Activated CD8-positive, alpha-beta T cell treated with anti-CD3 and anti-CD28 coated beads for 36 hours (primary cell): ENCODE data around the gene CYP4F3. TPM values are rescaled to one million over a fixed set of nuclear protein-coding genes. Genes with fewer than 3 reads are reported as not detected.

Experiments
- ATAC-seq: fragments of 200-7000 bp; cut with Tn5 transposase; one replicate; pipeline ENCODE4 v1.10.0; 2021; ENCODE audit warnings: mild to moderate bottlenecking, moderate library complexity
- CTCF ChIA-PET: fragments of 350-600 bp; sonication (Branson Sonifier 250); formaldehyde crosslinking; loops from one replicate; lab custom pipeline; 2021; ENCODE audit warnings: antibody characterized with exemption; lab: Charles Lee
- POLR2A ChIA-PET: fragments of 350-600 bp; sonication (Branson Sonifier 250); formaldehyde crosslinking; loops from one replicate; lab custom pipeline; 2021; ENCODE audit warnings: antibody characterized with exemption; lab: Charles Lee
- DNase-seq: peaks from one replicate; pipeline ENCODE4 v3.0.0-alpha.2; 2020
- H3K27ac Mint-ChIP-seq: one replicate; pipeline ENCODE4 v1.8.0; 2021; ENCODE audit warnings: mild to moderate bottlenecking, mixed read lengths
- H3K27me3 Mint-ChIP-seq: one replicate; pipeline ENCODE4 v1.8.0; 2021; ENCODE audit warnings: mixed read lengths
- H3K36me3 Mint-ChIP-seq: one replicate; pipeline ENCODE4 v1.8.0; 2021; ENCODE audit warnings: low read depth, mixed read lengths
- H3K4me1 Mint-ChIP-seq: one replicate; pipeline ENCODE4 v1.8.0; 2021; ENCODE audit warnings: low read depth, mixed read lengths
- H3K4me3 Mint-ChIP-seq: one replicate; pipeline ENCODE4 v1.8.0; 2021; ENCODE audit warnings: mild to moderate bottlenecking, moderate library complexity, mixed read lengths
- H3K9me3 Mint-ChIP-seq: one replicate; pipeline ENCODE4 v1.8.0; 2021; ENCODE audit warnings: mixed read lengths
- intact Hi-C: fragments of 100-400 bp; cut with micrococcal nuclease; formaldehyde crosslinking; loops from one replicate; pipeline ENCODE4 v1.10.0; 2022
- total RNA-seq, 2 experiments: library from RNA; stranded (reverse); gene quantifications; one replicate each; pipeline ENCODE4 v1.2.3, GENCODE V29; 2021
- TF ChIP-seq, protein P1 (sequence below): fragments of 200-600 bp; IDR thresholded peaks from one replicate; pipeline ENCODE4 v1.8.0; 2022; ENCODE audit warnings: antibody characterized with exemption, mild to moderate bottlenecking

CYP4F3 gene
- total RNA-seq, 2 experiments from 2014 or later: 0.16 TPM

DNA sequence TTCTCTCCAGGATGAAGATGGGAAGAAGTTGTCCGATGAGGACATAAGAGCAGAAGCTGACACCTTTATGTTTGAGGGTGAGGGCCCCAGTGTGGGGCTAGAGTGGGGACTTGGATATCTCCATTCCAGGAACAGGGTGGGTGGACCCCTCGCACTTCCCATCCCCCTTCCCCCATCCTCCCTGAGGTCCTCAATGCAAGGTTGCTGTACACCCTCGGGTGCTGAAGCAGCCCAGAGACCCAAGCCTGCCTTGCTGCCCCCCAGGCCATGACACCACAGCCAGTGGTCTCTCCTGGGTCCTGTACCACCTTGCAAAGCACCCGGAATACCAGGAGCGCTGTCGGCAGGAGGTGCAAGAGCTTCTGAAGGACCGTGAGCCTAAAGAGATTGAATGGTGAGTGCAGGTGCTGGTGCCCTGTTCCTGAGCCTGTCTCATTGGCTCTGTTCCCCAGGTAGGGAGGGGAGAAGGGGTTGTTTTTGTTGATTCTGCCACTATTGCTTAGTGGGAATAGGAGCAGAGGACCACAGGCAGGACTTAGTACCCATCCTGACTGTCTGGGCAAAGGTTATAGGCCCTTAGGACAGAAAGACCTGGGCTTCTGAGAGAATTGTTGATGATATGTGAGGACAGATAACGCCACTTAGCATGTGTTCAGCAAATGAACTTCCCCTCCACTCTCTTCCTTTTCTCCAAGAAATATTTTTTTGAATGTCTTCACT is 12.0 kb downstream of the CYP4F3 start:
- no peaks in the 10 kb centered on the region for H3K36me3 Mint-ChIP-seq
- H3K4me3 Mint-ChIP-seq: no peak overlapping the region
- DNase-seq (no peak), ATAC-seq (no peak)
- H3K27me3 Mint-ChIP-seq: peaks cover 27% of the 10 kb centered on the region
- intact Hi-C loops: no loop called here
- no peaks in the 10 kb centered on the region for H3K9me3 Mint-ChIP-seq
- no peak overlapping the region for H3K27ac Mint-ChIP-seq
- TF ChIP-seq, protein P1, sequence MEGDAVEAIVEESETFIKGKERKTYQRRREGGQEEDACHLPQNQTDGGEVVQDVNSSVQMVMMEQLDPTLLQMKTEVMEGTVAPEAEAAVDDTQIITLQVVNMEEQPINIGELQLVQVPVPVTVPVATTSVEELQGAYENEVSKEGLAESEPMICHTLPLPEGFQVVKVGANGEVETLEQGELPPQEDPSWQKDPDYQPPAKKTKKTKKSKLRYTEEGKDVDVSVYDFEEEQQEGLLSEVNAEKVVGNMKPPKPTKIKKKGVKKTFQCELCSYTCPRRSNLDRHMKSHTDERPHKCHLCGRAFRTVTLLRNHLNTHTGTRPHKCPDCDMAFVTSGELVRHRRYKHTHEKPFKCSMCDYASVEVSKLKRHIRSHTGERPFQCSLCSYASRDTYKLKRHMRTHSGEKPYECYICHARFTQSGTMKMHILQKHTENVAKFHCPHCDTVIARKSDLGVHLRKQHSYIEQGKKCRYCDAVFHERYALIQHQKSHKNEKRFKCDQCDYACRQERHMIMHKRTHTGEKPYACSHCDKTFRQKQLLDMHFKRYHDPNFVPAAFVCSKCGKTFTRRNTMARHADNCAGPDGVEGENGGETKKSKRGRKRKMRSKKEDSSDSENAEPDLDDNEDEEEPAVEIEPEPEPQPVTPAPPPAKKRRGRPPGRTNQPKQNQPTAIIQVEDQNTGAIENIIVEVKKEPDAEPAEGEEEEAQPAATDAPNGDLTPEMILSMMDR: no peak
- CTCF ChIA-PET: no interaction called here
- H3K4me1 Mint-ChIP-seq: no peaks in the 10 kb centered on the region
- POLR2A ChIA-PET: no interaction called here

GRCh38 chr19:15656467-15656866 is 15.8 kb downstream of the CYP4F3 start:
- Mint-ChIP-seq H3K27ac (no peak overlapping the region), H3K4me1 (no peaks in the 10 kb centered on the region), H3K36me3 (no peaks in the 10 kb centered on the region), H3K27me3 (peaks cover 33% of the 10 kb centered on the region), H3K9me3 (no peaks in the 10 kb centered on the region), H3K4me3 (no peak overlapping the region)
- ATAC-seq (no peak), DNase-seq (no peak)
- ChIA-PET POLR2A (no interaction called here), CTCF (no interaction called here)
- TF ChIP-seq, protein P1: no peak
- intact Hi-C loops: no loop called here

DNA sequence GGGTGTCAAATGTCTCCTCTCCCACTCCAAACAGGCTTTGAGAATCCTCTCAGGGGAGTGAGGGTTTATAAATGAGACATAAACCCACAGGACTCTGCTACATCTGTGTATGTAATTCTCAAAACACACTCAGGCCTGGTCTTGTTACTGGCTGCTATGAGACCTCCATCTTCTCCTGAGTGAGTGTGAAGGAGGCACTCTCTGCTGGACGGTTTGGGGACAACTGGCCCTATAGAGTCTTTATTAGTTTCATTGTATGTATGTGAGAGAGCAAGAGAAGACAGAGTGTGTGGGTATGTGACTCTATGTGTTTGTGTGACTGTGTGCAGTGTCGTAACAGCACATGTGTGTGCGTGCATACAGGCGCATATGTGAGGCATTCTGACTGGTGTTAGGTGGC is 22.6 kb downstream of the CYP4F3 start:
- Mint-ChIP-seq H3K4me1 (no peaks in the 10 kb centered on the region), H3K36me3 (no peaks in the 10 kb centered on the region), H3K27ac (no peak overlapping the region), H3K9me3 (no peaks in the 10 kb centered on the region), H3K4me3 (no peak overlapping the region), H3K27me3 (peaks cover 16% of the 10 kb centered on the region)
- ChIA-PET CTCF (no interaction called here), POLR2A (no interaction called here)
- no peak for ATAC-seq
- TF ChIP-seq, protein P1: no peak
- intact Hi-C loops: no loop called here
- DNase-seq: no peak

DNA sequence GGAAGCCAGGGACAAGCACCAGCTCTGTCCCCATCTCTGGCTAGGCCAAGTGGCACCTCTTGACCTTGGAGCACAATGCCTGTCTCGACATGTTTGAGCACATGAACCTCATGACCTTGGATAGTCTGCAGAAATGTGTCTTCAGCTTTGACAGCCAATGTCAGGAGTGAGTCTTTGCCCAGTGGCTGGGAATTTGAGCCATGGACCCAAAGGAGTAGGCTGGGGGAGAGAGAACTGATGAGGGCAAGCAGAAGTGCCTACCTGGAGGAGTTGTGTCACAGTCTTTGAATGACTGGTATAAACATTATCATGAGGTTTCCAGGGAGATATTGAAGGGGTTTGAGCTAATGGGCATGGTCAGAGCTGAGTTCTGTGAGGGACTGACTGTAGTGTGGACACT is 25.5 kb downstream of the CYP4F3 start:
- no peak overlapping the region for H3K27ac Mint-ChIP-seq

DNA sequence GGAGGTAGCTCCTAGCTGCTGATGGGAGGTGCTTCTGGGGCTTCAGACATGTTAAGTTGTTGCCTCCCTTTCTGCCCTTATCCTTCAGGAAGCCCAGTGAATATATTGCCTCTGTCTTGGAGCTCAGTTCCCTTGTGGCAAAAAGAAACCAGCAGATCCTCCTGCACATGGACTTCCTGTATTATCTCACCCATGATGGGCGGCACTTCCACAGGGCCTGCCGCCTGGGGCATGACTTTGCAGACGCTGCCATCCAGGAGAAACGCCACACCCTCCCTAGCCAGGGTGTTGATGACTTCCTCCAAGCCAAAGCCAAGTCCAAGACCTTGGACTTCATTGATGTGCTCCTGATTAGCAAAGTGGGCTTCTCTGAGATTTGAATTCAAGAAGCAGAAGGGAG is 26.2 kb downstream of the CYP4F3 start:
- CTCF ChIA-PET: interaction anchor here (0.7 kb wide), 1 partner anchor 305 kb away, joined by 3 read pairs; no protein-coding TSS in a partner anchor
- H3K27ac Mint-ChIP-seq: no peak overlapping the region
- no peaks in the 10 kb centered on the region for H3K4me1 Mint-ChIP-seq
- no peak for ATAC-seq
- no peak overlapping the region for H3K4me3 Mint-ChIP-seq
- peaks cover 8% of the 10 kb centered on the region for H3K27me3 Mint-ChIP-seq
- no peaks in the 10 kb centered on the region for H3K9me3 Mint-ChIP-seq
- POLR2A ChIA-PET: interaction anchor here (0.9 kb wide), 1 partner anchor 35 kb away, joined by 3 read pairs; no protein-coding TSS in a partner anchor
- TF ChIP-seq, protein P1: no peak
- DNase-seq: no peak
- no peaks in the 10 kb centered on the region for H3K36me3 Mint-ChIP-seq
- intact Hi-C loops: no loop called here

More for the DNA sequence above, 25.5 kb downstream of the CYP4F3 start:
- ATAC-seq: no peak
- TF ChIP-seq, protein P1: no peak
- H3K36me3 Mint-ChIP-seq: no peaks in the 10 kb centered on the region
- H3K9me3 Mint-ChIP-seq: no peaks in the 10 kb centered on the region
- no peak for DNase-seq
- H3K4me3 Mint-ChIP-seq: no peak overlapping the region
- POLR2A ChIA-PET: interaction anchor here (0.9 kb wide), 2 partner anchors 35 to 204 kb away, joined by 3 read pairs; no protein-coding TSS in a partner anchor
- CTCF ChIA-PET: interaction anchor here (0.7 kb wide), 1 partner anchor 305 kb away, joined by 3 read pairs; no protein-coding TSS in a partner anchor
- peaks cover 12% of the 10 kb centered on the region for H3K27me3 Mint-ChIP-seq
- H3K4me1 Mint-ChIP-seq: no peaks in the 10 kb centered on the region
- intact Hi-C loops: no loop called here
